SK-N-SH (cell line): Measurements from ENCODE around the gene USP22. TPM values are rescaled to one million over a fixed set of nuclear protein-coding genes. Genes with fewer than 3 reads are reported as not detected.

ENCODE experiments used
- CTCF ChIA-PET: fragments of 300-600, 350-600 bp; formaldehyde crosslinking; extraction: SDS; loops from one replicate; lab custom pipeline; 2021; lab: Yijun Ruan, JAX
- POLR2A ChIA-PET: fragments of 350-600 bp; sonication (Branson Sonifier 250); formaldehyde crosslinking; extraction: SDS; loops from one replicate; lab custom pipeline; 2020; ENCODE audit warnings: antibody characterized with exemption, inconsistent platforms; lab: Yijun Ruan, JAX
- DNase-seq: peaks from one replicate; pipeline ENCODE4 v3.0.0; 2012
- H2AFZ ChIP-seq: fragments of 200-600 bp; sonication (generic); 2 replicates; pipeline ENCODE4 v1.8.1; 2016; ENCODE audit warnings: antibody characterized with exemption, mild to moderate bottlenecking, low read depth
- H3F3A ChIP-seq: fragments of 200-600 bp; sonication (generic); replicated peaks from 2 replicates; pipeline ENCODE3; 2016; ENCODE audit warnings: antibody characterized with exemption, mild to moderate bottlenecking; ENCODE audit not compliant: insufficient read depth
- H3K27ac ChIP-seq, 2 experiments: fragments of 200-500 bp in 1 of 2; fragments of 200-600 bp in 1 of 2; sonication (Bioruptor generic) in 1 of 2; sonication (generic), shearing (Covaris generic) in 1 of 2; 2 replicates each; pipeline versions ENCODE4 v1.5.1 to v1.6.1; 2014 to 2016; ENCODE audit warnings: low read depth in 2 of 2, inconsistent platforms in 1 of 2, low read length in 1 of 2, mild to moderate bottlenecking in 1 of 2, mixed read lengths in 1 of 2
- H3K27me3 ChIP-seq: fragments of 200-600 bp; sonication (generic), shearing (Covaris generic); 2 replicates; pipeline ENCODE4 v1.6.1; 2016; ENCODE audit warnings: mixed run types; ENCODE audit not compliant: insufficient read depth
- H3K36me3 ChIP-seq, 2 experiments: fragments of 200-500 bp in 1 of 2; fragments of 200-600 bp in 1 of 2; sonication (Bioruptor generic) in 1 of 2; sonication (generic) in 1 of 2; replicated peaks in 1 of 2; 2 replicates each; pipeline versions ENCODE3 to v1.5.1; 2014 to 2016; ENCODE audit warnings: low read length in 1 of 2, mild to moderate bottlenecking in 1 of 2; ENCODE audit not compliant: insufficient read depth in 2 of 2, control insufficient read depth in 1 of 2
- H3K4me1 ChIP-seq, 2 experiments: fragments of 200-500 bp in 1 of 2; fragments of 200-600 bp in 1 of 2; sonication (Bioruptor generic) in 1 of 2; sonication (generic), shearing (Covaris generic) in 1 of 2; 2 replicates each; pipeline versions ENCODE4 v1.5.1 to v1.6.1; 2014 to 2016; ENCODE audit warnings: low read depth in 1 of 2, low read length in 1 of 2, mixed run types in 1 of 2; ENCODE audit not compliant: insufficient read depth in 2 of 2, control insufficient read depth in 1 of 2
- H3K4me2 ChIP-seq: fragments of 200-600 bp; sonication (generic), shearing (Covaris generic); 2 replicates; pipeline ENCODE4 v1.6.1; 2017; ENCODE audit warnings: mixed run types
- H3K4me3 ChIP-seq, 2 experiments: fragments of 200-500 bp in 1 of 2; fragments of 200-600 bp in 1 of 2; sonication (Bioruptor generic) in 1 of 2; sonication (generic), shearing (Covaris generic) in 1 of 2; 2 replicates each; pipeline versions ENCODE4 v1.5.1 to v1.8.1; 2014 to 2016; ENCODE audit warnings: low read depth in 2 of 2, inconsistent platforms in 1 of 2, low read length in 1 of 2, mild to moderate bottlenecking in 1 of 2, mixed read lengths in 1 of 2, moderate library complexity in 1 of 2
- H3K79me2 ChIP-seq: fragments of 200-600 bp; sonication (generic); 2 replicates; pipeline ENCODE4 v1.8.1; 2017; ENCODE audit warnings: mild to moderate bottlenecking; ENCODE audit not compliant: insufficient read depth
- H3K9ac ChIP-seq: fragments of 200-600 bp; sonication (generic); 2 replicates; pipeline ENCODE4 v1.6.1; 2017; ENCODE audit warnings: mixed run types
- H3K9me2 ChIP-seq: fragments of 200-600 bp; sonication (generic); 2 replicates; pipeline ENCODE4 v1.6.1; 2017; ENCODE audit warnings: mixed run types
- H3K9me3 ChIP-seq: fragments of 200-600 bp; sonication (generic); 2 replicates; pipeline ENCODE4 v1.6.1; 2017; ENCODE audit warnings: mixed run types, mild to moderate bottlenecking, moderate library complexity
- H4K20me1 ChIP-seq: fragments of 200-600 bp; sonication (generic); 2 replicates; pipeline ENCODE4 v1.6.1; 2017; ENCODE audit warnings: mild to moderate bottlenecking, mixed run types; ENCODE audit not compliant: insufficient read depth
- EP300 ChIP-seq, 2 experiments: IDR thresholded peaks; 2 replicates each; pipeline versions ENCODE4 v1.4.0 to v1.6.1; 2012; ENCODE audit warnings: borderline replicate concordance in 1 of 2, low read depth in 1 of 2, low read length in 1 of 2
- EZH2phosphoT487 ChIP-seq: fragments of 200-600 bp; sonication (generic); IDR thresholded peaks from 2 replicates; pipeline ENCODE4 v1.6.1; 2017; ENCODE audit warnings: low read depth, mixed run types, mild to moderate bottlenecking, antibody characterized with exemption, moderate library complexity, borderline replicate concordance
- FOSL2 ChIP-seq: IDR thresholded peaks from 2 replicates; pipeline ENCODE4 v1.4.0; 2012; ENCODE audit warnings: low read depth, mild to moderate bottlenecking, moderate library complexity, borderline replicate concordance
- FOXM1 ChIP-seq: IDR thresholded peaks from 2 replicates; pipeline ENCODE4 v1.4.0; 2012; ENCODE audit warnings: low read depth, mild to moderate bottlenecking
- GABPA ChIP-seq: IDR thresholded peaks from 2 replicates; pipeline ENCODE4 v1.4.0; 2012; ENCODE audit warnings: low read depth, mild to moderate bottlenecking
- IRF3 ChIP-seq: fragments of 150-350 bp; IDR thresholded peaks from 2 replicates; pipeline ENCODE4 v1.6.1; 2016; ENCODE audit warnings: mild to moderate bottlenecking, low read depth, low read length
- MXI1 ChIP-seq: IDR thresholded peaks from 2 replicates; pipeline ENCODE4 v1.6.1; 2012; ENCODE audit warnings: mild to moderate bottlenecking, low read depth, low read length, improper control_type of control experiment
- NFIC ChIP-seq: IDR thresholded peaks from 2 replicates; pipeline ENCODE4 v1.4.0; 2012; ENCODE audit warnings: borderline replicate concordance
- RFX5 ChIP-seq: IDR thresholded peaks from 2 replicates; pipeline ENCODE4 v1.6.1; 2012; ENCODE audit warnings: mild to moderate bottlenecking, improper control_type of control experiment, low read length
- TAF1 ChIP-seq: IDR thresholded peaks from 2 replicates; pipeline ENCODE4 v1.6.1; 2012; ENCODE audit warnings: low read depth, mild to moderate bottlenecking, low read length, moderate library complexity, borderline replicate concordance
- TCF12 ChIP-seq: IDR thresholded peaks from 2 replicates; pipeline ENCODE4 v1.4.0; 2012
- USF1 ChIP-seq: IDR thresholded peaks from 2 replicates; pipeline ENCODE4 v1.4.0; 2012; ENCODE audit warnings: low read depth, borderline replicate concordance
- USF2 ChIP-seq: fragments of 150-350 bp; IDR thresholded peaks from 2 replicates; pipeline ENCODE4 v1.6.1; 2017; ENCODE audit warnings: antibody characterized with exemption, low read length, low read depth, borderline replicate concordance
- ZBTB33 ChIP-seq: IDR thresholded peaks from 2 replicates; pipeline ENCODE4 v1.4.0; 2012; ENCODE audit warnings: low read depth, borderline replicate concordance
- WGBS: methylation state at CpG from one replicate; pipeline ENCODE4 v1.1.6; 2017; ENCODE audit warnings: low lambda C conversion rate; 5-methylcytosine and 5-hydroxymethylcytosine counted together
- polyA plus RNA-seq, 3 experiments: library from polyadenylated mRNA; depleted of rRNA; stranded (reverse); fragments of >200 nt; gene quantifications; 2 replicates each; pipeline ENCODE4 v1.2.3, GENCODE V29; 2012
- small RNA-seq, 7 experiments: library from RNA; depleted of rRNA; stranded (forward); fragments of <200 nt; gene quantifications; one replicate each; pipeline ENCODE3, GENCODE V24; 2012

The USP22 gene
- polyA plus RNA-seq, 1 of the 3 experiments (the other 2 are of a cell fraction) = 142 TPM

- no peaks in the 10 kb centered on the region for H4K20me1 ChIP-seq
- 63% methylated on average over 4 of the region's 4 CpGs for WGBS
- ChIA-PET POLR2A (no interaction called here), CTCF (no interaction called here)
- no peak overlapping the region for H3K4me3 ChIP-seq
- no peaks in the 10 kb centered on the region for H3F3A ChIP-seq
- no peaks in the 10 kb centered on the region for H3K9me2 ChIP-seq
- TF ChIP-seq USF1 = no peak
- peaks cover 4 to 10% of the 10 kb centered on the region in 2 experiments for H3K4me1 ChIP-seq
- H2AFZ ChIP-seq = no peak overlapping the region
- H3K4me2 ChIP-seq = peak overlapping the region; percentile 7; the same call in 1 of the 2 replicates
- no peak for DNase-seq
- no peaks in the 10 kb centered on the region for H3K9me3 ChIP-seq
- H3K27ac ChIP-seq = peak overlapping the region; percentile 7 to 53; a peak in 3 of 4 replicates
- H3K9ac ChIP-seq = no peak overlapping the region
- no peaks in the 10 kb centered on the region for H3K27me3 ChIP-seq
- H3K36me3 ChIP-seq = peaks cover 31 to 35% of the 10 kb centered on the region in 2 experiments
- peaks cover 3% of the 10 kb centered on the region for H3K79me2 ChIP-seq
These were observed 88.0 kb downstream of the USP22 start for GRCh38 chr17:20954794-20955193.

- ChIA-PET CTCF (interaction anchor here (1.2 kb wide), 1 partner anchor 41 kb away, joined by 3 read pairs; no protein-coding TSS in a partner anchor), POLR2A (no interaction called here)
- TF ChIP-seq FOSL2 (no peak), FOXM1 (no peak), RFX5 (no peak), ZBTB33 (no peak), GABPA (no peak), EZH2phosphoT487 (no peak), USF2 (no peak), IRF3 (no peak), EP300 (IDR thresholded peaks at IDR 0.05; ENCODE audit: borderline replicate concordance in 1 of 2, low read depth in 1 of 2, low read length in 1 of 2) (no peak), TAF1 (no peak), MXI1 (no peak), NFIC (no peak), TCF12 (no peak)
- Histone ChIP-seq H2AFZ (no peak overlapping the region), H3K9ac (no peak overlapping the region), H3K9me3 (no peaks in the 10 kb centered on the region), H3K4me1 (peaks cover 4 to 10% of the 10 kb centered on the region in 2 experiments), H3F3A (no peaks in the 10 kb centered on the region), H3K79me2 (peaks cover 3% of the 10 kb centered on the region), H3K9me2 (no peaks in the 10 kb centered on the region), H3K27ac (no peak overlapping the region), H3K4me3 (no peak overlapping the region), H4K20me1 (no peaks in the 10 kb centered on the region), H3K4me2 (no peak overlapping the region), H3K27me3 (no peaks in the 10 kb centered on the region), H3K36me3 (peaks cover 15 to 32% of the 10 kb centered on the region in 2 experiments)
- 84% methylated on average over 7 of the region's 7 CpGs for WGBS
- DNase-seq = no peak
These were observed 90.6 kb downstream of the USP22 start for GRCh38 chr17:20952183-20952582.

Small RNA genes within 50 kb of the gene (small RNA-seq; reads per million reads assigned to genes)
- 0 reads per million in 7 experiments for gene AC087393.1

Other genes starting within 250 kb of the USP22 start
- 17.8 and 24.2 TPM in 2 replicates for gene DHRS7B, start 84.0 kb upstream of the USP22 start, polyA plus RNA-seq (2012; rRNA removed)
- gene TMEM11, start 171.2 kb upstream of the USP22 start, polyA plus RNA-seq (2012; rRNA removed) = 43.8 and 52.3 TPM in 2 replicates
- 3.9 and 4.0 TPM in 2 replicates for gene NATD1, start 210.4 kb upstream of the USP22 start, polyA plus RNA-seq (2012; rRNA removed)
- gene MAP2K3, start 241.7 kb upstream of the USP22 start, polyA plus RNA-seq (2012; rRNA removed) = 21.2 and 30.0 TPM in 2 replicates